ENCODE data around the gene SLC9A4.
A peak's percentile ranks its signal among the peaks of the same experiment; 100 is the strongest.

The SLC9A4 gene

DNA sequence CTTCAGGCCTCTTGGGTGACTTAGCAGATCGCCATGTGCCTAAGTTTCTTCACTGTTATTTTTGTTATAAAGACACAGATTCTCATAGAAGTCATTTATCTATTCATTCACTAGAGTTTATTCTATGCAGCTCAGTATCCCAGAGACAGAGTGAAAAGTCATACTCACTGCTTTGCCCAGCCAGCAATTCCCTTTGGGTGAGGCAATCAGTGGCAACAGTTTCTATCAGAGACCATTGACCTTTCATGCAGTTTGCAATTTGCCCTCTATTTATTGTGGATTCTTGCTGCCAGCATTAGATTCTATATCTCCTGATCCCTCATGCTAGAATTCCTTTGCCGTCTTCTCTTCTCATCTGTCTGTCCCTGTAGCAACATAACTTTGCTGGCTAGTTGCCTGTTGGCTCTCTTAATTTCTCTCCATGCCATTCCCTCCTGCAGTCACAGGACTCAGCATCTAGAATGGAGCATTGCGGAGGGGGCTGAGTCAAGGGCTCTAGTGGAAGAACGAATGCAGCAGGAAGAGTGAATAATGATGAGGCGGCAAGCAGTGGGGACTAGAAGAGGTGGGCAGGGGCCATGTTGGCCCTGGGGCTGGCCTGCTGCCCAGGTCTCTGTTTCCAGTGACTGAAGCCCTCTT lies 12.2 kb downstream of the SLC9A4 start:
- H3K4me2 ChIP-seq: no peak overlapping the region
- no peak for TF ChIP-seq Cebpa-rat (IDR thresholded peaks at IDR 0.05)
- H3K4me1 ChIP-seq: peaks cover 0 to 13% (median 8%) of the 10 kb centered on the region in 10 experiments; a peak in 11 of 20 replicates
- no peak overlapping the region for H3K9ac ChIP-seq
- H3K27ac ChIP-seq: no peak overlapping the region
- no peaks in the 10 kb centered on the region for H3K36me3 ChIP-seq
- H3K4me3 ChIP-seq: no peak overlapping the region
- H3K9me3 ChIP-seq (replicated peaks in 1 of 11): 0 out of 22 replicates have a peak, but pooled peaks cover 0 to 3% (median 0%) of the 10 kb centered on the region in 11 experiments
- no peaks in the 10 kb centered on the region for H4K20me1 ChIP-seq
- no peaks in the 10 kb centered on the region for H3K27me3 ChIP-seq

- peak overlapping the region in 8 of 11 experiments; percentile 8 to 57 (median 28); a peak in 7 of 22 replicates for H3K4me2 ChIP-seq
- H3K27me3 ChIP-seq: no peaks in the 10 kb centered on the region
- no peaks in the 10 kb centered on the region for H4K20me1 ChIP-seq
- H3K9ac ChIP-seq: no peak overlapping the region
- peaks cover 0 to 13% (median 8%) of the 10 kb centered on the region in 10 experiments; a peak in 11 of 20 replicates for H3K4me1 ChIP-seq
- H3K27ac ChIP-seq: no peak overlapping the region
- peaks cover 2 to 21% (median 9%) of the 10 kb centered on the region in 11 experiments; a peak in 15 of 22 replicates for H3K9me3 ChIP-seq (replicated peaks in 1 of 11)
- no peak for TF ChIP-seq Cebpa-rat (IDR thresholded peaks at IDR 0.05)
- H3K36me3 ChIP-seq: no peaks in the 10 kb centered on the region
- H3K4me3 ChIP-seq: no peak overlapping the region
Measured at GRCh38 chr2:102486941-102487702, 14.1 kb downstream of the SLC9A4 start.

DNA sequence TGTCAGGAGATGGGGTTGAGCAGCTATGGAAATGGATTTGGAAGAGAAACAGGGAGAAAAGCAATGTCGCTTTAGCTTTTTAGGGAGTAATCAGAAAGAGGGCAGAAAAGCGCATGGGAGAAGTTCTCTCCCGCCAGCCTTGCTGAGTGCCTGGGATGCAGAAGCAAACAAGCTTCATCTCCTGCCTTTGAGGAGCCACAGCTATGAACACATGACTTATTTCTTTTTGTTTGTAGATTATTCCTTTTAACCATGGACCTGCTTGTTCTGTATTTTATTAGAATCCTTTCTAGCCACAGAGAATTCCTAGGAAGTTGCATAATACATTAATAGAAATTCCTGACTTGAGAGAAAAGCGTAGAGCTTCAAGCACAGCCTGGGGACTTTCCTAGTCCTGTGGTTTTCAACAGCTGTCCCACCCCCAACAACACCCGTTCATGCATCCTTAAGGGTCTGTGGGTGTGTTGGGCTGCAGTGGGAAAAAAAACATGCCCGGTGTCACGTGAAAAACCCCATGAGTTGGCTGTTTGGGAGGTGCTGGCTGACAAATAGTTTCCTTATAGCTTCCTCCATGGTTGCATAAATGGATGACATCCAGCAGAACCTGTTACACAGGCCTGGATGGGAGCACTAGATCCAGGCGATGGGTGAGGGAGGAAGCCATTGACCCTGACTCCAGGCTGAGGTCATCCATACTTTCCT lies 14.9 kb downstream of the SLC9A4 start:
- H3K4me2 ChIP-seq: peak overlapping the region in 5 of 11 experiments; percentile 7 to 57 (median 15); a peak in 5 of 22 replicates
- H4K20me1 ChIP-seq: no peaks in the 10 kb centered on the region
- no peak overlapping the region for H3K27ac ChIP-seq
- peaks cover 7 to 27% (median 16%) of the 10 kb centered on the region in 11 experiments; a peak in 17 of 22 replicates for H3K9me3 ChIP-seq (replicated peaks in 1 of 11)
- no peaks in the 10 kb centered on the region for H3K36me3 ChIP-seq
- no peaks in the 10 kb centered on the region for H3K27me3 ChIP-seq
- H3K9ac ChIP-seq: no peak overlapping the region
- TF ChIP-seq Cebpa-rat (IDR thresholded peaks at IDR 0.05): no peak
- H3K4me1 ChIP-seq: peaks cover 0 to 13% (median 8%) of the 10 kb centered on the region in 10 experiments; a peak in 11 of 20 replicates
- H3K4me3 ChIP-seq: no peak overlapping the region

- H3K36me3 ChIP-seq: no peaks in the 10 kb centered on the region
- H3K4me3 ChIP-seq: no peak overlapping the region
- H3K4me2 ChIP-seq: peak overlapping the region in 4 of 11 experiments; percentile 5 to 25 (median 19); a peak in 5 of 22 replicates
- H3K27me3 ChIP-seq: no peaks in the 10 kb centered on the region
- H3K9ac ChIP-seq: no peak overlapping the region
- H4K20me1 ChIP-seq: no peaks in the 10 kb centered on the region
- TF ChIP-seq Cebpa-rat (IDR thresholded peaks at IDR 0.05): no peak
- no peak overlapping the region for H3K27ac ChIP-seq
- H3K9me3 ChIP-seq (replicated peaks in 1 of 11): peaks cover 22 to 39% (median 28%) of the 10 kb centered on the region in 11 experiments
- peaks cover 0 to 13% (median 8%) of the 10 kb centered on the region in 10 experiments; a peak in 11 of 20 replicates for H3K4me1 ChIP-seq
Measured at GRCh38 chr2:102489646-102490045, 16.6 kb downstream of the SLC9A4 start.

GRCh38 chr2:102492006-102492405 lies 19.0 kb downstream of the SLC9A4 start:
- Histone ChIP-seq H3K9ac (no peak overlapping the region), H3K4me1 (peaks cover 0 to 13% (median 3%) of the 10 kb centered on the region in 10 experiments; a peak in 10 of 20 replicates), H3K36me3 (no peaks in the 10 kb centered on the region), H3K27ac (no peak overlapping the region), H3K9me3 (replicated peaks in 1 of 11) (peaks cover 24 to 54% (median 28%) of the 10 kb centered on the region in 11 experiments), H4K20me1 (no peaks in the 10 kb centered on the region), H3K4me3 (no peak overlapping the region), H3K4me2 (no peak overlapping the region), H3K27me3 (no peaks in the 10 kb centered on the region)
- no peak for TF ChIP-seq Cebpa-rat (IDR thresholded peaks at IDR 0.05)

- no peak overlapping the region for H3K4me3 ChIP-seq
Measured at GRCh38 chr2:102494570-102494969, 21.5 kb downstream of the SLC9A4 start.

GRCh38 chr2:102498414-102498813 lies 25.4 kb downstream of the SLC9A4 start:
- H3K9ac ChIP-seq: no peak overlapping the region
- H3K4me1 ChIP-seq: peaks cover 0 to 21% (median 0%) of the 10 kb centered on the region in 10 experiments; a peak in 6 of 20 replicates
- peaks cover 5 to 24% (median 12%) of the 10 kb centered on the region in 11 experiments; a peak in 19 of 22 replicates for H3K9me3 ChIP-seq (replicated peaks in 1 of 11)
- no peak overlapping the region for H3K4me3 ChIP-seq
- no peaks in the 10 kb centered on the region for H4K20me1 ChIP-seq
- no peaks in the 10 kb centered on the region for H3K27me3 ChIP-seq
- no peaks in the 10 kb centered on the region for H3K36me3 ChIP-seq
- no peak for TF ChIP-seq Cebpa-rat (IDR thresholded peaks at IDR 0.05)
- H3K4me2 ChIP-seq: peak overlapping the region in 2 of 11 experiments; percentile 10 to 41; a peak in 2 of 22 replicates
- H3K27ac ChIP-seq: no peak overlapping the region

More at GRCh38 chr2:102494570-102494969, 21.5 kb downstream of the SLC9A4 start:
- Histone ChIP-seq H3K9ac (no peak overlapping the region), H3K27ac (no peak overlapping the region), H3K36me3 (no peaks in the 10 kb centered on the region), H3K9me3 (replicated peaks in 1 of 11) (peaks cover 24 to 56% (median 28%) of the 10 kb centered on the region in 11 experiments), H3K4me1 (peaks cover 0 to 14% (median 0%) of the 10 kb centered on the region in 10 experiments; a peak in 6 of 20 replicates), H3K27me3 (no peaks in the 10 kb centered on the region), H4K20me1 (no peaks in the 10 kb centered on the region), H3K4me2 (no peak overlapping the region)
- no peak for TF ChIP-seq Cebpa-rat (IDR thresholded peaks at IDR 0.05)

DNA sequence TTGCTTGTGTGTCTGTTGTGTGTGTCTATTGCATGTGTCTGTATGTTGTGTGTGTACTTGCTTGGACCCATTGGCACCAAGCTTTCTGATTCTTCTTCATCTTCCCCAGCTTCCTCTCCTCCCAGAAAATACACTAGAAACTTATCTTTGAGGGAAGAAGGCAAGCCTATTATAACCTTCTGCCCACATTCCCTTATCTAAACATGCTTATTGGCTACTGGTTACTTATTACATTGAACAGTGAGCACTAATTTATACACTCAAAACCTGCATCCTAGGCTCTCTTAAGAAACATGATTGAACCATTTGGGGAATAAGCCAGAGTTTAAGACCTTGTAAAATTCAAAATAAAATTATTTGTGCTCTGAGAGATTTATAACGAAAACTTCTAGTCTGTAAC lies 26.5 kb downstream of the SLC9A4 start:
- Histone ChIP-seq H3K9me3 (replicated peaks in 1 of 11) (peaks cover 0 to 17% (median 3%) of the 10 kb centered on the region in 11 experiments; a peak in 6 of 22 replicates), H3K4me2 (peak overlapping the region in 3 of 11 experiments; percentile 21 to 62 (median 41); a peak in 5 of 22 replicates), H3K27ac (no peak overlapping the region), H3K9ac (no peak overlapping the region), H4K20me1 (no peaks in the 10 kb centered on the region), H3K4me1 (peaks cover 0 to 21% (median 0%) of the 10 kb centered on the region in 10 experiments; a peak in 6 of 20 replicates), H3K27me3 (no peaks in the 10 kb centered on the region), H3K4me3 (no peak overlapping the region), H3K36me3 (no peaks in the 10 kb centered on the region)
- no peak for TF ChIP-seq Cebpa-rat (IDR thresholded peaks at IDR 0.05)

Measured in BLaER1 treated with 17β-estradiol and CSF1 and Interleukin-3, amounts not matched to agents 10 nM and 100 nM (cell line).